ENCODE results near the gene MAST2.

Gene MAST2

DNA sequence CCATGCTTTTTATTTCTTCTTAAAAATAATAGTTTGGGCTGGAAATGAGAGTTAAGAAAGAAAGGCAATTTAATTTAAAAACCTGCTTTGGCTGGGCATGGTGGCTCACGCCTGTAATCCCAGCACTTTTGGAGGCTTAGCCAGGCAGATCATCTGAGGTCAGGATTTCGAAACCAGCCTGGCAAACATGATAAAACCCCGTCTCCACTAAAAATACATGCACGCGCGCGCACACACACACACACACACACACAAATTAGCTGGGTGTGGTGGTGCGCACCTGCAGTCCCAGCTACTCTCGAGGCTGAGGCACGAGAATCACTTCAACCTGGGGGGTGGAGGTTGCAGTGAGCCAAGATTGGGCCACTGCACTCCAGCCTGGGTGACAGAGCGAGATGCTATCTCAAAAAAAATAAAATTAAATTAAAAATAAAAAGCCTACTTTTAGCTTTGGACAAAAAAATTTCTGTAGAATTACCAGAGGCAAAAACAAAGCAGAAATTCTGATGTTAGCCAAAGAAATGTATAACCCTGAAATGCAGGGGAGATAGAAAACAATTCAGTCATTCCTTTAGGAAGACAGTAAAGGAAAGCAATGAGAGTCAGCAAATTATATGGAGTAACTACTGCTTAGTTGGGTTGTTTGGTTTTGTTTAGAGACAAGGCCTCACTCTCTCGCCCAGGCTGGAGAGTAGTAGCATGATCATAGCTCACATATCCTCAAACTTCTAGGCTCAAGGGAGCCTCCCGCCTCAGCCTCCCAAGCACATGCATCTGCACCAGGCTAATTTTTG, 37.2 kb upstream of the MAST2 start:
- H2AFZ ChIP-seq (ENCODE audit: low read length): no peak overlapping the region
- DNase-seq: no peak

DNA sequence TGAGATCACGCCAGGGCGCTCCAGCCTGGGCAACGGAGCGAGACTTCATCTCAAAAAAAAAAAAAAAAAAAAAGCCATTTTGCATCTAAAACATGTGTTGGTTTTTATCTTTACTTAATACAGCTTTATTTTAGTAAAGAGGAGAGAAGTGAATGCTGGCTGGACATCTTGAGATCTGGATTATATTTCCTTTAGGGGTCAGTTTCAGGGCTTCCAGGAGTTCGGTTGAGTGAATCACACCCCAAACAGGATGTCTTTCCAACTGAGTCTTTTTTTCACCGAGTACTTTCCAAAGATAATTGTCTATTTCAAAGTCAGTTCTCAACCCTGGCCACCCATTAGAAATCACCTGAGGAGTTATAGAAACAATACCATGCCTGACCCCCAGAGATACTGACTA, 36.4 kb upstream of the MAST2 start:
- TF ChIP-seq EZH2 (optimal IDR thresholded peaks at IDR 0.05; ENCODE audit: low read depth, low read length) (no peak), EZH2phosphoT487 (IDR thresholded peaks at IDR 0.05; ENCODE audit: low read length) (no peak)
- TF ChIP-seq, protein P1, sequence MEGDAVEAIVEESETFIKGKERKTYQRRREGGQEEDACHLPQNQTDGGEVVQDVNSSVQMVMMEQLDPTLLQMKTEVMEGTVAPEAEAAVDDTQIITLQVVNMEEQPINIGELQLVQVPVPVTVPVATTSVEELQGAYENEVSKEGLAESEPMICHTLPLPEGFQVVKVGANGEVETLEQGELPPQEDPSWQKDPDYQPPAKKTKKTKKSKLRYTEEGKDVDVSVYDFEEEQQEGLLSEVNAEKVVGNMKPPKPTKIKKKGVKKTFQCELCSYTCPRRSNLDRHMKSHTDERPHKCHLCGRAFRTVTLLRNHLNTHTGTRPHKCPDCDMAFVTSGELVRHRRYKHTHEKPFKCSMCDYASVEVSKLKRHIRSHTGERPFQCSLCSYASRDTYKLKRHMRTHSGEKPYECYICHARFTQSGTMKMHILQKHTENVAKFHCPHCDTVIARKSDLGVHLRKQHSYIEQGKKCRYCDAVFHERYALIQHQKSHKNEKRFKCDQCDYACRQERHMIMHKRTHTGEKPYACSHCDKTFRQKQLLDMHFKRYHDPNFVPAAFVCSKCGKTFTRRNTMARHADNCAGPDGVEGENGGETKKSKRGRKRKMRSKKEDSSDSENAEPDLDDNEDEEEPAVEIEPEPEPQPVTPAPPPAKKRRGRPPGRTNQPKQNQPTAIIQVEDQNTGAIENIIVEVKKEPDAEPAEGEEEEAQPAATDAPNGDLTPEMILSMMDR (IDR thresholded peaks at IDR 0.05; ENCODE audit: low read length): no peak
- Histone ChIP-seq H3K27me3 (replicated peaks; ENCODE audit: insufficient read depth, low read length) (no peaks in the 10 kb centered on the region), H3K9me3 (replicated peaks; ENCODE audit: insufficient read depth, low read length) (no peaks in the 10 kb centered on the region), H3K9ac (ENCODE audit: low read length) (no peak overlapping the region), H3K27ac (ENCODE audit: low read length) (no peak overlapping the region), H3K36me3 (replicated peaks; ENCODE audit: insufficient read depth, low read length) (no peaks in the 10 kb centered on the region), H3K79me2 (ENCODE audit: low read length) (no peaks in the 10 kb centered on the region), H3K4me2 (ENCODE audit: low read depth, low read length) (no peak overlapping the region), H3K9me2 (replicated peaks; ENCODE audit: insufficient read depth, low read length) (no peaks in the 10 kb centered on the region), H3K4me1 (ENCODE audit: low read length) (no peaks in the 10 kb centered on the region), H3K4me3 (ENCODE audit: low read length) (no peak overlapping the region), H2AFZ (ENCODE audit: low read length) (no peak overlapping the region), H4K20me1 (ENCODE audit: insufficient read depth, low read length) (no peaks in the 10 kb centered on the region), H3F3A (ENCODE audit: insufficient read depth, low read length) (no peaks in the 10 kb centered on the region)
- DNase-seq: no peak

More for the DNA sequence above, 37.2 kb upstream of the MAST2 start:
- Histone ChIP-seq H3K9me2 (replicated peaks; ENCODE audit: insufficient read depth, low read length) (no peaks in the 10 kb centered on the region), H3K9ac (ENCODE audit: low read length) (no peak overlapping the region), H3K36me3 (replicated peaks; ENCODE audit: insufficient read depth, low read length) (no peaks in the 10 kb centered on the region), H3K27ac (ENCODE audit: low read length) (no peak overlapping the region), H3K27me3 (replicated peaks; ENCODE audit: insufficient read depth, low read length) (no peaks in the 10 kb centered on the region), H4K20me1 (ENCODE audit: insufficient read depth, low read length) (no peaks in the 10 kb centered on the region), H3K9me3 (replicated peaks; ENCODE audit: insufficient read depth, low read length) (no peaks in the 10 kb centered on the region), H3K4me3 (ENCODE audit: low read length) (no peak overlapping the region), H3K4me1 (ENCODE audit: low read length) (no peaks in the 10 kb centered on the region), H3K79me2 (ENCODE audit: low read length) (no peaks in the 10 kb centered on the region), H3K4me2 (ENCODE audit: low read depth, low read length) (no peak overlapping the region), H3F3A (ENCODE audit: insufficient read depth, low read length) (no peaks in the 10 kb centered on the region)
- no peak for TF ChIP-seq EZH2 (optimal IDR thresholded peaks at IDR 0.05; ENCODE audit: low read depth, low read length)
- TF ChIP-seq, protein P1 (IDR thresholded peaks at IDR 0.05; ENCODE audit: low read length): no peak
- no peak for TF ChIP-seq EZH2phosphoT487 (IDR thresholded peaks at IDR 0.05; ENCODE audit: low read length)

GRCh38 chr1:45769261-45769932, 34.0 kb upstream of the MAST2 start:
- H3K27me3 ChIP-seq (replicated peaks; ENCODE audit: insufficient read depth, low read length): no peaks in the 10 kb centered on the region
- no peak overlapping the region for H3K9ac ChIP-seq (ENCODE audit: low read length)
- H3K9me3 ChIP-seq (replicated peaks; ENCODE audit: insufficient read depth, low read length): no peaks in the 10 kb centered on the region
- no peak overlapping the region for H3K4me3 ChIP-seq (ENCODE audit: low read length)
- no peak overlapping the region for H3K4me2 ChIP-seq (ENCODE audit: low read depth, low read length)
- no peaks in the 10 kb centered on the region for H3K79me2 ChIP-seq (ENCODE audit: low read length)
- no peaks in the 10 kb centered on the region for H3F3A ChIP-seq (ENCODE audit: insufficient read depth, low read length)
- H4K20me1 ChIP-seq (ENCODE audit: insufficient read depth, low read length): no peaks in the 10 kb centered on the region
- TF ChIP-seq, protein P1 (IDR thresholded peaks at IDR 0.05; ENCODE audit: low read length): no peak
- no peaks in the 10 kb centered on the region for H3K9me2 ChIP-seq (replicated peaks; ENCODE audit: insufficient read depth, low read length)
- no peak for DNase-seq
- H2AFZ ChIP-seq (ENCODE audit: low read length): no peak overlapping the region
- H3K36me3 ChIP-seq (replicated peaks; ENCODE audit: insufficient read depth, low read length): no peaks in the 10 kb centered on the region
- H3K27ac ChIP-seq (ENCODE audit: low read length): no peak overlapping the region
- H3K4me1 ChIP-seq (ENCODE audit: low read length): no peaks in the 10 kb centered on the region
